COLO829 (cell line): ENCODE results near the gene ROPN1B.
"Not testable (repeated sequence)": the region's sequence is repeated elsewhere in the genome, so short reads cannot be mapped to it uniquely, and the experiment has no call there.

ENCODE experiments used
- DNase-seq: peaks from one replicate; pipeline ENCODE4 v3.0.0; 2012; ENCODE audit warnings: low spot score

The ROPN1B gene

DNA sequence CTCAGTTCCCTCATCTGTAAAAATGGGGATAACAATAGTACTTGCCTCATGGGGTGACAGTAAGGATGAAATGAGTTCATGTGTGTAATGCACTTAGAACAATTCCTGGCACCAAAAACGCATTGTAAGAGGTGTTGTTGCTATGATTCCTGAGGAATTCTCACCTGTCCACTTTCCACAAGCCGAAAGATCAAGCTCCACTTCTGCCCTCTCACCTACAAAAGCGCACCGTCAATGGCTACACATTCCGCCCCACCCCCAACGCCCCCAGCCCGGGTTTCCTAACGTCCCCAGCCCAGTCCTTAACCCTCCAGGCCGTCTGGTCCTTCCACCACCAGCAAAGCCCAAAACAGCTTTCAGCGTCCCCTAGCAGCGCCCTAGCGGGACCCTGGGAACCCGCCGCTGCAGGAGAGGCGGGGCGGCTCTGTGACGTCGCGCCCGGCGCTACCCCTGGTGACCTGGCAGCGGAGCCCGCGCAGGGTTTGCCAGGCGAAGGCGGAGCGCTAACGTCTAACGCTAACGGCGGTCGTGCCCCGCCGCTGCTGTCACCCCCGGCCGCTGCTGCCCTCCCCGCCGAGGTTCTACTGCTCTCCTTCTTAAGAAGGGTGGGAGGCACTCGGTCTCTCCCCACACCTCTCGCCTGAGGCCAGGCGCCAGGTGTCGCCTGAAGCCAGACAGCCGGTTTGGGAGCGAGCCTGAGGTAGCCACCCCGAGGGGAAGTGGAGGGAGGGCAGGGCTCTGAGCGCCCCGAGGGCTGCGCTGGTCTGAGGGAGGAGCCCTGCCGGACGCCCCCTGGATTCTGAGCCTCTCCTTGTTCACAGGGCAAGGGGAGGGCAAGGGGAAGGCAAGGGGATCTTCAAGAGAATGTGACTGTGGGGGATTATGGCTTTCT, at the start of gene ROPN1B:
TSS of gene ROPN1B (plus strand) at position 478 of the 892 bp plus-strand sequence. CDS start 2,877 bp downstream, outside the sequence.
- DNase-seq, result not testable (repeated sequence)

DNA sequence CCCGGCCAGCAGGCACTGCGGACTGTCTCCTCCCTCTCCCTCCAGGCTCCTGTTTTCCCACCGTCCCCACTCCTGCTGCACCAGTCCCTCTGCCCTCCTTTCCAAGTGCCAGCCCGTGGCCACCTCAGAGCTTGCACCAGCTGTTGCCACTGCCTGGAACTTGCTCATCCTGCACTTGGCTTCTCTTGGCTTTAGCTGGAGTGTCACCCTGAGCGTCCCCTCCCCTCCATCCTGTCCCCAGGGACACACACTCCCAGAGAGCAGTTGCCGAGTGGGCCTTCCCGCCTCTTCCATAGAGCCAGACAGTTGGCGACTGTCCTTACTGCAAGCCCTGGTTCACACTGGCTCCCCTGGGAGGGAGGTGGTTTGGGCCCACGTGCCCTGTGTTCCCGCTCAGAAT, 48.8 kb upstream of the ROPN1B start:
- not testable (repeated sequence) for DNase-seq

DNA sequence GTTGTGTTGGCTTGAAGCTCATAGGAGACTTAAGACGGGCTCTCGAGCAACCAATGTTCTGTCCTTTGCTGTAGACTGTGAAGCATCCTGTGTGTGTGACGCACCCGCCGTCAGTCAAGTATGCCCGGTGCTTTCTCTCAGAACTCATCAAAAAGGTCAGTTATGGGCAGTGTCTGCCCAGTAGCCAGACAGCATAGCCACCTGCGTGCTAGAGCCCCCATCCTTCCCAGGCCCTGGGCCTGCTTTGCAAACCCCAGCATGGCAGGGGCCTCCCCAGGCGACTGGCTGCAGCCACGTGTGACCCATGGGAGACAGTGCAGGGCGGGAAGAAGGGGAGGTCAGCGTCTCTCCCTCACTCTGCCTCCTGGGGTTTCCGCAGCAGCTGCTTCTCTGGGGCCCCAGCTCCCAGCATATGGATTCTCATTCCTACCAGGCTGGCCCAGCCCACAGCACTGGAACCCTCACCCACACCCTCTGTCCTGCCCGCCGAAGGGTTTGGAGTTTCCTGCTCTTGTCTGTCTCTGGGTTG, 48.2 kb upstream of the ROPN1B start:
- not testable (repeated sequence) for DNase-seq

DNA sequence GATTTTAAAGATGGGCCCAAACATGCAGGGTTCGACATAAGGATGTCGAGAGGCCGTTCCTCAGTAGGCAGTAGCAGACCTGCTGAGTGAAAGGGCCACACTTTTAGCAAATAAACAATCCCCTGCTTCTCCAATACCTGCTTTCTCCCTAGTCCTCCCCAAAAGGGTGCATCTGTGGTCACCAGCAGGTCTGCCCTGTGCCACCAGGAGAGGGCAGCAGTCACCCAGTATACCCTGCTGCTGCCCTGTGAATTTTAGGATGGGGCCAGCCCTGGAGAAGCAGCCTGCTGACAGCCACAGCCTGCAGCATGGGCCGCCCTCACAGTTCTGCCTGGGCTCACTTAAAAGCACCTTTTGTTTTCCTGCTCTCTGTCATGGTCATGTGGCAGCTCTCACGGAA, 47.3 kb upstream of the ROPN1B start:
- DNase-seq, result peak; percentile 19

DNA sequence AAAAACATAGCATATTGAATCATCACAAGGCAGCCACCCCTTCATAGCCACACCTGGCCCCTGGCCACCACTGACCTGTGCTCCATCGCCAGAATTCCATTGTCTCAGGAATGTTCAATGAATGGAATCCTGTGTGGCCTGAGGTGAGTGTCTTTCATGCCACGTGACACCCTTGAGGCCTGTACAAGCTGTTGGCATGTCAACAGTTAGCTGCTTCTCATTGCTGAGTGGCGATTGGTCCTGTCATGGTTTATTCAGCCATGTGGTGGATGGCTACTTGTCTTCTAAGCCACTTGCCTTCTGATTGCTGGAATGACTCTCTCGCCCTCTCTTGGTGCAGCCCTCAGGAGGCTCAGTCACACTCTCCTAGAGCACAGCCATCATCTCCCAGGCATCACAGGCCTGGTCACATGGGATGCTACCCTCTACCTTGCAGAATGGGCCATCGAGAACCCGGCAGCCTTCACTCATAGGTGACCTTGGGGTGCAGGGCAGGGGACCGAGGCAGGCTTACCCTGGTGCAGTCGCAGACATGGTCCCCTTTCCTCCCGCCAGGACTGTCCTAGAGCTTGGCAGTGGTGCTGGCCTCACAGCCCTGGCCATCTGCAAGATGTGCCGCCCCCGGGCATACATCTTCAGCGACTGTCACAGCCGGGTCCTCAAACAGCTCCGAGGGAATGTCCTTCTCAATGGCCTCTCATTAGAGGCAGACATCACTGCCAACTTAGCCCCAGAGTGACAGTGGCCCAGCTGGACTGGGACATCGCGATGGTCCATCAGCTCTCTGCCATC, 45.5 kb upstream of the ROPN1B start:
- not testable (repeated sequence) for DNase-seq

DNA sequence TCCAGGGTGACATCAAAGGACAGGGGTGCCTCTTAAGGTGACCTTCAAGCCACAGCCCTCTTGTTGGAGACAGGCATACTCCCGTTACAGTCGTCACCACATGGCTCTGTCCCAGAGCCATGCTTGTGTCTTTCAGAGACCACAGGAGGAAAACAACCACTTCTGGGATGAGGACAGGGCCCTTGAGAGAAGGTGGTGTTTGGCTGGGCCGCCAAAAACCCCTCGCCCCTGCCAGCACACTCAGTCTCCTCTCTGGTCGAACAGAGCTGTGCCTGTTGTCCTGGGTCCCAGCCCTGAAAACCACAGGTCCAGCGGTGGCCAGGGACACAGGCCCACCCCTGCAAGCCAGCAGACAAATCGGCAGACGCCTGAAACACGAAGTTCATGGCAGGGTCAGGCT, 44.7 kb upstream of the ROPN1B start:
- not testable (repeated sequence) for DNase-seq

DNA sequence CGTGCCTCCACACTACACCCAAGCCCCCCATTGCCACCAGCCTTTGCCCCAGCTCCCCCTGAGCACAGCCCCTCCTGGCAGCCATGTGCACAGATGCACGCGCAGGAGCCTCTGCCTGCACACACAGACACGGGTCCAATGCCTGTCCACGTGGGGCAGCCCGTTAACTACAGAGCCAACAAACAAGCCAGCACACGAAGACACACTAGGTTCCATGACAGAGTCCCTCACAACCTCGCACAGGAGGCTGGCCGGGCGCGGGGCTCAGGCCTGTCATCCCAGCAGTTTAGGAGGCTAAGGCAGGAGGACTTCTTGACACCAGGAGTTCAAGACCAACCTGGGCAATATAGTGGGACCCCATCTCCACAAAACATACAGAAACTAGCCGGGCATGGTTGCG, 43.3 kb upstream of the ROPN1B start:
- DNase-seq, result not testable (repeated sequence)

DNA sequence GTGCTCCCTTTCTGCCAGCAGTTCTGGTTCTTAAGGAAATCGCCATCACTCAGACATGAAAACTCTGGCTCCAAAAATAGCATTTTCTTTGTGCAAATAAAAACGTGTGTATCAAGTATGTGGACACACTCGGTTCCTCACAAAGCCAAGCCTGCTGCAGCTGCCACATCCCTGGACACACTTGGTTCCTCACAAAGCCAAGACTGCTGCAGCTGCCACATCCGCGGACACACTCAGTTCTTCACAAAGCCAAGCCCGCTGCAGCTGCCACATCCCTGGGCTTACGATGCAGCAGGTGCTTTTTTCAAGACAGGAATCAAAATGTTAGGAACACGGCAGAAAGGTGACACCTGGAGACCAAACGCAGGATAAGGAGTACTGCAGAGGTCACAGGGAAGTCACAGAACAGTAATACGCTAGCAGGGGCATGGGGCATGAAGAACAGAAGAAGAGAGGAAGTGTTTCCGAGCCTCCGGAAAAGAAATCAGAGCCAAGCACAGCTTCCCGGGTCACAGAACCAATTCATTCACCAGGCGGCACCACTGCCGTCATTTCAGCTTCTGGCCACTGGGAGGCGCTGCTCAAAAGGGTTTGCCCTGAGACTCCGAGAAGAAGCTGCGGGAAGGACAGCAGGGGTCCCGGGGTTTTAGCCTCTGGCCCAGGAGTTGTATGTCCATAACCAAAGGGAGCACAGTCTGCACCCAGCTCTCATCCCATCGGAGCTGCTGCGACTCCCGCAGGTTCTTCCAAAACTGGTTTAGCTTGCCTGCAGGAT, 40.0 kb upstream of the ROPN1B start:
- not testable (repeated sequence) for DNase-seq

DNA sequence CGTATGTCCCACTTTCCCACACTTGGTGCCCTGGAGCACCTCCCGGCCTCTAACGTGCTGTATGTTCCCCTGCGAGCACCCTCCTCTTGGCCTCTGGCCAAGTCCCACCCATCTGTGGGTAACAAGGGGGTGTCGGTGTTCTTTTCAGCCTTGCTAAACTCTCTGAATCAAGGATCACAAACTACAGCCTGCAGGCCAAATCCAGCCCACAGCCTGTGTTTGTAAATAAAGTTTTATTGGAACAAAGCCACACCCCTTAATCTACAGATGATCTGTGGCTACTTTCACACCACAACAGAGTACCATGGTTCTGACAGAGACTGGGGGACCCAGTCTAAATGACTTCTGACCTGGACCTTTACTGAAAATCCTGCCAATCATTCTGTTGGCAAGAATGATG, 39.2 kb upstream of the ROPN1B start:
- DNase-seq, result not testable (repeated sequence)

DNA sequence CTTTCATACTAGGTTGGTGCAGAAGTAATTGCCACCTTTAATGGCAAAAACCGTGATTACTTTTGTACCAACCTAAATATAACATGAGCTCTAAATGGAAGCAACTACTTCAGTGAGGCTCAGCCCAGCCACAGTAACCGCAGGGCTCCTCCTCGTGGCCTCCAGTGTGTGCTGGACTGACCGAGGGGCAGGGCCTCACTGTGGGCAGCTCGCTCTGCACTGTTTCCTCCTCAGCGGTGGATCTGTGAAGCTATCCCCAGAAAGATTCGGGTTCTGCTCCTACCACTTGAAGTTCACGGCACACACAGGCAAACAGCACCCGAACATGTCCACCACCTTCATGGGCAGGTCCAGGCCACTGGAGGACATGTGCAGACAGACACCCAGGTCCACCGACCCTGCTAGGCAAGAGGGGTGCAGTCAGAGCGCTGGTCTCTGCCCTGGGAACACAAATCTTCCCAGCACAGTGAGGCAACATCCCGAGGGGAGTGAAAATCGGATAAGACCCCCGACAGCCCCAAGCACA, 37.6 kb upstream of the ROPN1B start:
- DNase-seq, result not testable (repeated sequence)

DNA sequence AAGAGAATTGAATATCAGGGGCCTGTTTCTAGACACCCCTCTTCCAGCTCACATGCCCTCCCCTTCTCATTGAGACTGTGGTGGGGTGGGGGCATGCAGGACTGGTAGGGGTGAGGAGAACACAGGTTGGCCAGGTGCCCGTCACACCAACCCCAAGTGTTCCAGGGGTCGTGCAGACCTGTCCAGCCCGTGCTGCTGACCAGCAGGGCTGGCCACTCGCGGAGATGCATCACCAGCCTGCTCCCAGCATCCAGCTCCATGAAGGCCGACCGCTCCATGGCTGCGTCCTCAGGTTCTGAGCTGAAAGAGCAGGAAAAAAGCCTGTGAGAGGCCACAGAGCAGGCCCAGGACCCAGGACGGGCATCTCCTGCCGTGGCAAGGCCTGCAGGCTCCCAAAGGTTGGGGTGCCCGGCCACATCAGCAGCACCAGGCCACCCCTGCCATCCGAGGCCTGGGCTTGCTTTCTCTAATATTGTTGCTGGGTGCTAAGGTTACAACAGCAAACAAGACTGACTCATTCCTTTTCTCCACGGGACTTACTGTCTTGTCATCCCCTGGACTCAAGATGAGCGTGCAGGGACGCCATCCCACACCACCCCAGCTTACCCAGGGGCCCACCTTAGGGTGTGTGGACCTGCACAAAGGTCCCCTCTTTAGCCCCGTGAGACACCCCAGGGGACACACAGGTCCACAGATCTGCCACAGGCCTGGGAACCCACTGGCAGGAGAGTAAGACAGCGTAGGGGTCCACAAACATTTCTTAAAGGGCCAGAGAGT, 35.4 kb upstream of the ROPN1B start:
- not testable (repeated sequence) for DNase-seq

DNA sequence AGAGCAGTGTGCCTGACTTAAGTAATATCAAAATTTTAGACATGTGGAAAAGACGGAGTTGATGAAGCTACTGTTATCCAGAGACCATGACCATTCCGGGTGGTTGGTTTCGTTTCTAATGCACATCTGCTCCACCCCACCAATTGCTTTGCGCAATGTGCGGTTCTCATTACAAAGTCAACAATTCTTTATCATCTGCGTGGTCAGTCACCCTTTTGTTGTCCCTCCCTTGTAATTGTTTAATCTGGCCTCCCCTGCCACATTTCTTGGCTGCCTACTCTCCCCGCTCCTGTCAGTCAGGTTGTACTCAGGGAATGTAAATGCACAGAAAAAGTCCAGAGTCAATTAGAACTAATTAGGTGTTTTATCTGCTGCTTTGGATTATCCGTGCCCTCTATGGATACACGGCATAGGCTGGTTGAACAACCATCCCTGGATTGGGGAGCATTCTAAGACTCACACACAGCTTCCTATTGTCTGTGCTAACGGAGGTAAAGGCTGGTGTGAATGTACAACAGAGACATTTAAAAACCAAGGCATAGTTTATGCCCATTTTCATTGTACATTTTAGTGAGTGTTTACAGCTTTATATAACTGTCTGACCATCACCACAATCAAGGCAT, 33.6 kb upstream of the ROPN1B start:
- not testable (repeated sequence) for DNase-seq

DNA sequence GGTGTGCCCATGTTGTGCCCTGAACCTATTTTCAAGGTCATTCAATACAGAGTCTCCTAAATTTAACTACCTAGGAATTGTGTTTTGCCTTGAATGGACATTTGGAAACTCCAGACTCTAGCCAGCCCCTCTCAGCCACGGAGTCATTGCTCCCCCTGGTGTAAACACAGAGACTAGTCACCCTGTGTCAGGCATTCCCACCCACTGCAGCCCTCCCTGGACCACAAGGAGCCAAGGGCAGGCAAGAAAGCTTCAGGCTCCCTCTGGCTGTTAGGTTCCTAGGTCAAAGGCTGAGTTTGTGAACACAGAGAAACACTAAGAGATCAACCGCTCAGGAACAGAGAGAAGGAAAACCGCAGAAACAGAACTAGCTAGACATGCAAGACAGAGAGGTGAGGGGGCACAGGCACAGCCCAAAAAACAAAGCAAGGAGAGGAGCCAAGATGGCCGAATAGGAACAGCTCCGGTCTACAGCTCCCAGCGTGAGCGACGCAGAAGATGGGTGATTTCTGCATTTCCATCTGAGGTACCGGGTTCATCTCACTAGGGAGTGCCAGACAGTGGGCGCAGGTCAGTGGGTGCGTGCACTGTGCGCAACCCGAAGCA, 32.7 kb upstream of the ROPN1B start:
- DNase-seq, result not testable (repeated sequence)

DNA sequence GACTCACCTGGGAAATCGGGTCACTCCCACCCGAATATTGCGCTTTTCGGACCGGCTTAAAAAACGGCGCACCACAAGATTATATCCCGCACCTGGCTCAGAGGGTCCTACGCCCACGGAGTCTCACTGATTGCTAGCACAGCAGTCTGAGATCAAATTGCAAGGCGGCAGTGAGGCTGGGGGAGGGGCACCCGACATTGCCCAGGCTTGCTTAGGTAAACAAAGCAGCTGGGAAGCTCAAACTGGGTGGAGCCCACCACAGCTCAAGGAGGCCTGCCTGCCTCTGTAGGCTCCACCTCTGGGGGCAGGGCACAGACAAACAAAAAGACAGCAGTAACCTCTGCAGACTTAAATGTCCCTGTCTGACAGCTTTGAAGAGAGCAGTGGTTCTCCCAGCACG, 32.1 kb upstream of the ROPN1B start:
- DNase-seq, result not testable (repeated sequence)

DNA sequence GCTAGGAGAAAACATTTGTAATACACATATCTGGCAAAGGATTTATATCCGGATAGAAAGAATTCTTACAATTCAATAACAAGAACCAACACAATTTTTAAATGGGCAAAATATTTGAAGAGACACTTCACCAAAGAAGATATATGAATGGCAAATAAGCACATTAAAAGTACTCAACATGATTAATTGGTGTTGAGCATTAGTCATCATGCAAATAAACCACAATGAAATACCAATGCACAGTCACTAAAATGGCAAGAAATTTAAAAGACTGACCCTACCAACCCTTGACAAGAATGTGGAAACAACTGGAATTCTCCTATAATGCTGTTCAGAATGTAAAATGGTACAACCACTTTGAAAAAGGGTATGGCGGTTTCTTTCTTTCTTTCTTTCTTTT, 21.2 kb upstream of the ROPN1B start:
- DNase-seq, result not testable (repeated sequence)

DNA sequence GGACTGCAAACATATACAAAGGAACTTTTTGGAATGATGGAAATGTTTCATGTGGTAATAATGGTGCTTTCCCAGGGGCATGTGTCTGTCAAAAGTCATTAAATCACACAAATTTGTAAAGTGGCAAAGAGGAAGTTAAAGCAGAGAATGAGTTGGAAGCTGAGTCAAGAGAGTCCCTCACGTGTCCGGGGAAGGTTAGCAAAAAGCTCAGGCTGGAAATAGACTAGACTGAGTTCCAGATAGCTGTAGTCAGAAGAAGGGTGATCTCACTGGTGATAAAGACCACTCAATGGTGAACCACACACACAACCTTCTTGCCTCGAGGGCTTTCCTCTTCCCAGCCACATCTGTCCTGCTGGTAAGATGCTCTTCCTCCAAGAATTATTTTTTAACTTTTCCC, 20.1 kb upstream of the ROPN1B start:
- DNase-seq, result not testable (repeated sequence)

DNA sequence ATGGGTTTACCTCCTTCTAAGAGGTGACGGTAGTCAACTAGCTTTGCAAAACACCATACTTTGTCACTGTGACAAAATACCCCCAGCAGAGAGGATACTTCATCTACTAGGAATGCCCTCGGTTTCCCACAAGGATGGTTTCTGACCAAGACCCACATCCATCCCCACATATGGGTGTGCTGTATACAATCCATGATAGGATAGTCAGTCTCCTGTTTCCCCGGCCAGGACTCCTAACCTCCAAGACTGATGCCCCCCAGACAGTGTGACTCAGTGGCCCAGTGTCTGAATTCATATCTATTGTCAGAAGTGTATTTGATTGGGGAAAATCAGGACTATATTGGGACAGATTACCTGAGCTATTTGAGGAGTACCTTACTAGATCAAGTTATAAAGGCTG, 17.8 kb upstream of the ROPN1B start:
- not testable (repeated sequence) for DNase-seq

DNA sequence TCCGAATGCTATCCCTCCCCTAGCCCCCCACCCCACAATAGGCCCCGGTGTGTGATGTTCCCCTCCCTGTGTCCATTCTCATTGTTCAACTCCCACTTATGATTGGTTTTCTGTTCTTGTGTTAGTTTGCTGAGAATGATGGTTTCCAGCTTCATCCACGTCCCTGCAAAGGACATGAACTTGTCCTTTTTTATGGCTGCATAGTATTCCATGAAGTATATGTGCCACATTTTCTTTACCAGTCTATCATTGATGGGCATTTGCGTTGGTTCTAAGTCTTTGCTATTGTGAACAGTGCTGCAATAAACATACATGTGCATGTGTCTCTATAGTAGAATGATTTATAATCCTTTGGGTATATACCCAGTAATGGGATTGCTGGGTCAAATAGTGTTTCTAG, 12.0 kb upstream of the ROPN1B start:
- not testable (repeated sequence) for DNase-seq

DNA sequence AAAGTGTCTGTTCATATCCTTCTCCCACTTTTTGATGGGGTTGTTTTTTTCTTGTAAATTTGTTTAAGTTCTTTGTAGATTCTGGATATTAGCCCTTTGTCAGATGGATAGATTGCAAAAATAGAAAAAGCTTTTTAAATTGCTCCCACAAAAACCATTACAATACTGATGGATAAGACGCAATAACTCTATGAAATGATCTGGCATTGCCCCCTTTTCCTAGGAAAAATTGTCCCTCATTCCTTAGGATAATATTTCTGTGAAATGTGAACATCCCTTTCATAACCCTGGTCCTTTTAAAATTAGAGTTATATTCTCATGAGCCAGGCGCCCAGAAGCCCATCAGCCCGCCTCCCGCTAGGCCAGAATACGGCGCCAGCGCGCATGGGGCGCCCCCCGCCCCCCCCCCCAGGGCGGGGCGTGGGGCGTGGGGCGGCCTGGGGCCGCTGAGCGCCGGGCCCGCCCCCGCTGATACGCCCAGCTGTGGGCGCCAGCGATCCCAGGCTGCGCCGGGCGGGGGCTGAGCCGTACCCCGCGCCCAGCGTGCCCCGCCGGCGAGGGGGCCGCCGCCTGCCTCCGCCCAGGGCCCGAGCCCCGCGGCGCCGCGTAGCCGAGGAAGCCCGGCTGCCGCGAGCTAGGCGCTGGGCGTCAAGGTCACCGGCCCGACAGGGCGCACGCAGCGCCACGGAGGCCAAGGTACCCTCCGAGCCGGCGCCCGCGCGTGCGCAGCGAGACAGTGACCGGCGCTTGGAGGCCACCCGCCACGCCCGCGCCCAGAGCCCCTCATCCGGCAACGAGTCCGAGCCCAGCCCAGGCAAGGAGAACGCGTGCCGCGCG, 11.1 kb upstream of the ROPN1B start:
- no peak for DNase-seq
